Hepatocyte (in vitro differentiated cells): ENCODE measurements around the gene GAB1.

Source experiments
- CTCF ChIP-seq: fragments of 200-600 bp; sonication (generic); IDR thresholded peaks from 2 replicates; pipeline ENCODE4 v1.5.1; 2016; ENCODE audit warnings: antibody characterized with exemption, mild to moderate bottlenecking; ENCODE audit not compliant: poor library complexity
- EZH2 ChIP-seq: fragments of 200-600 bp; sonication (generic); IDR thresholded peaks from 2 replicates; pipeline ENCODE4 v1.6.1; 2016; ENCODE audit warnings: antibody characterized with exemption, mild to moderate bottlenecking, borderline replicate concordance
- EZH2phosphoT487 ChIP-seq: fragments of 200-600 bp; sonication (generic); IDR thresholded peaks from one replicate; pipeline ENCODE4 v1.6.1; 2018; ENCODE audit warnings: antibody characterized with exemption, mild to moderate bottlenecking, low read depth, moderate library complexity; ENCODE audit not compliant: unreplicated experiment, severe bottlenecking

DNA sequence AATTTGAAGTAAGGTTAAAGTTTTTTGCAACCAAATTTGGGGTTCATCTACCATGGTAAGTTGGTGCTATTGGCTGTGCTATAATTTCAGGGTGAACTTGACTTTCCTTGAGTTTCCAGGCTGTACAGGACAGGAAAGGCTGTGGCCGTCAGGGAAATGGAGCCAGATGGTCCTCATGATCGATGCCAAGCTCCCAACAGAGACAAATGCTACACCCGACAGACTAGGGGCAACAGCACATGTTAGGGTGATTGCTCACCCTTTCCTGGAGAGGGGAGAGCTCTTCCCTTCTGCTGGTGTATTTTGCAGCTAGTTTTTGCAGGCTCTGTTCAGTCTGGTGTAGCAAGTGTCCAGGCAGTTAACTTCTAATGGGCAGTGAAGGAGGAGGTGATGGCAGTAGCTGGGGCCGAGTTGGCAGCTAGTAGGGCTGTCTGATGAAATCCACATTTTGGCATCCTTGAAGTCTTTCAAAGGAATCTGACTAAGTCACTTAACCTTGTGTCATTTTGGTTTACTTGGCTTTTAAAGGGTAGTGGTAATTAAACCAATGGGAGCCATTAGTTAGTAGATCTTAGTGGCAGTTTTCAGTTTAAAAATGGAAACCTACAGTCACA, 47.8 kb downstream of the GAB1 start:
- TF ChIP-seq CTCF, result no peak
- TF ChIP-seq EZH2phosphoT487, result no peak
- no peak for TF ChIP-seq EZH2
